Mesodermal cell (in vitro differentiated cells): ENCODE measurements around the gene NPM3. TPM values are rescaled to one million over a fixed set of nuclear protein-coding genes. Genes with fewer than 3 reads are reported as not detected.

Source experiments
- H3K27ac ChIP-seq: 2 replicates; pipeline ENCODE4 v1.7.0; 2013; ENCODE audit warnings: mild to moderate bottlenecking, low read depth, low read length, moderate library complexity; ENCODE audit not compliant: severe bottlenecking
- H3K36me3 ChIP-seq: 2 replicates; pipeline ENCODE4 v1.7.1; 2013; ENCODE audit warnings: mild to moderate bottlenecking, low read length, moderate library complexity; ENCODE audit not compliant: control insufficient read depth, insufficient read depth
- H3K4me1 ChIP-seq: one replicate; pipeline ENCODE4 v1.7.1; 2013; ENCODE audit warnings: mild to moderate bottlenecking, low read length; ENCODE audit not compliant: insufficient read depth, control insufficient read depth, poor library complexity, severe bottlenecking
- H3K4me3 ChIP-seq: 2 replicates; pipeline ENCODE4 v1.7.0; 2013; ENCODE audit warnings: low read length, control low read depth, mild to moderate bottlenecking; ENCODE audit not compliant: insufficient read depth, poor library complexity, severe bottlenecking; ENCODE audit errors: extremely low read depth
- H3K9me3 ChIP-seq: 2 replicates; pipeline ENCODE4 v1.7.1; 2013; ENCODE audit warnings: mild to moderate bottlenecking, low read length, moderate library complexity; ENCODE audit not compliant: control insufficient read depth
- WGBS, 2 experiments: methylation state at CpG; one replicate each; pipeline ENCODE4 v1.1.5; 2013; ENCODE audit warnings: missing lambda C conversion rate in 2 of 2; ENCODE audit not compliant: insufficient coverage in 2 of 2; 5-methylcytosine and 5-hydroxymethylcytosine counted together
- polyA plus RNA-seq, 2 experiments: library from polyadenylated mRNA; stranded (reverse); fragments of 50-300 nt; gene quantifications; one replicate each; pipeline ENCODE4 v1.2.3, GENCODE V29; 2013

The NPM3 gene
- 65.8 TPM for polyA plus RNA-seq (2013, experiment 1 of 2)
- 59.4 TPM for polyA plus RNA-seq (2013, experiment 2 of 2)

DNA sequence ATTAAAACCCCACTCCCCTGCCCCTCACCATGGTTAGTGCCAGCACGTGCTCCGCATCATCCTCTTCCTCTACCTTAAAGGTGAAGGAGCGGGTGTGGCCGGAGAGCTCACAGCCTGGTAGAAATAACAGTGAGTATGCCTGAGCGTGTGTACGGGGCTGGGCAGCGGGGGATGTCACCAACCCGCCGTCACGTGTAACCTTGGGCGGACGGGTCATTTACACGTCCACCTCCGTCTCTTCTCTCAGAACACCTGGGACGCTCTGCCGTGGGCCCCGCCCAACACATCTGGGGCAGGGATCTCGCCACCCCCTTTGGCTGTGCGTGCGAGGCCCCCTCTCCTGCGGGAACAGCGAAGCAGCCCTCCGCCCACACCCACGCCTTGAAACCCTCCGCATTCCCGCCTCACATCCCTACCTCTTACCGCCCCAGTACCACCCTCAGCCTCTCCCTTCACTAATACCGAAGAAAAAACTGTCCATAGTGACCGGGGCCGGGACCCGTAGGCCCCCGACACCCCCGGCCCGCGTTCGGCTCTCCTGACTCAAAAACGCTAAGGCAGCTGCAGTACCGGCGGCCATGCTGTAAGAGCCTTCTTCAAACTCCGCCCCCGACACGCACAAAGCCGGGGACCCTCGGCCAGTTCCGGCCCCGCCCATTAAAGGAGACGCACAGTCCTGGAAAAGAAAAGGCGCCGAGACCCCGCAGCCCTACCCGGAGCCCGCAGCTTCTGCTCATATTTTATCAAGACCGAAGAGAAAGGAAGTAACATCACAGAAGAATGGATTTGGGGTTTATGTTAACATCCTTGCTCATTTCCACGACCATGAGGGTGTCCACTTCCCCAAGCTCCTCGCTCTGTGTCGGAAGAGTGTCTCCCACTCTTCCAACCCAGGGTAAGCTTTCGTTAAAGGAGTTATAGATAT is at the start of gene NPM3:
Gene NPM3 (minus strand): TSS at position 636 of the 925 bp plus-strand sequence. CDS start 56 bp downstream, at position 580.
- peak within 1 kb of the TSS; percentile 71 for H3K4me3 ChIP-seq
- H3K4me1 ChIP-seq = peaks cover 13% of the 10 kb centered on the region
- peaks cover 38% of the 10 kb centered on the region for H3K36me3 ChIP-seq
- H3K27ac ChIP-seq = peak within 1 kb of the TSS; percentile 68
- WGBS, 2 experiments = 0 to 1% methylated on average over 23 to 49 of the region's 57 CpGs
- no peaks in the 10 kb centered on the region for H3K9me3 ChIP-seq

DNA sequence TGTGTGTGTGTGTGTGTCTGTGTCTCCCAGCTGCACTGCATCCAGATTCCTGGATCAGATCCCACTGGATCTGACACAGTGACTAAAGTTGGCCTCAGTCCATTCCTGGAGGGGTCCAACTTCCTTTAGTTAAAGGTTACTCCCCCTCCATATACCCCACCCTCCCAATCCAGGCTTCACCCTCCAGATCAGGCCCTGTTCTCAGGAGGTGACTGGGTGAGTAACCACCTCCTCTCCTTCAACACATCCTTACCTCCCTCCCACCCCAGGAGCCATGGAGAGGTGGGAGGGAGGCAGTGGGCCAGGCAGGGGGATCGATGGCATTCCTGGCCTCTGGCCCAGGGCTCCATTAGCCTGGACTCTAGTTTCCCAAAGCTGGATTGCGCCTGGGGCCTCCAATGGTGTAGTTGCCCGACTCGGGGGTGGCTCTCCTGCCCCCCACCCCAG is 49.1 kb upstream of the NPM3 start:
- 91 to 98% methylated on average over 4 of the region's 4 CpGs for WGBS, 2 experiments

GRCh38 chr10:101831169-101831811 is 48.0 kb upstream of the NPM3 start:
- peak overlapping the region; percentile 32 for H3K4me3 ChIP-seq
- H3K9me3 ChIP-seq = no peaks in the 10 kb centered on the region
- WGBS, 2 experiments = 69 to 90% methylated on average over 2 to 6 of the region's 9 CpGs
- no peaks in the 10 kb centered on the region for H3K36me3 ChIP-seq
- H3K4me1 ChIP-seq = peaks cover 11% of the 10 kb centered on the region
- no peak overlapping the region for H3K27ac ChIP-seq

More for the DNA sequence above, 49.1 kb upstream of the NPM3 start:
- Histone ChIP-seq H3K27ac (no peak overlapping the region), H3K4me3 (no peak overlapping the region), H3K9me3 (no peaks in the 10 kb centered on the region), H3K4me1 (peaks cover 4% of the 10 kb centered on the region), H3K36me3 (no peaks in the 10 kb centered on the region)

DNA sequence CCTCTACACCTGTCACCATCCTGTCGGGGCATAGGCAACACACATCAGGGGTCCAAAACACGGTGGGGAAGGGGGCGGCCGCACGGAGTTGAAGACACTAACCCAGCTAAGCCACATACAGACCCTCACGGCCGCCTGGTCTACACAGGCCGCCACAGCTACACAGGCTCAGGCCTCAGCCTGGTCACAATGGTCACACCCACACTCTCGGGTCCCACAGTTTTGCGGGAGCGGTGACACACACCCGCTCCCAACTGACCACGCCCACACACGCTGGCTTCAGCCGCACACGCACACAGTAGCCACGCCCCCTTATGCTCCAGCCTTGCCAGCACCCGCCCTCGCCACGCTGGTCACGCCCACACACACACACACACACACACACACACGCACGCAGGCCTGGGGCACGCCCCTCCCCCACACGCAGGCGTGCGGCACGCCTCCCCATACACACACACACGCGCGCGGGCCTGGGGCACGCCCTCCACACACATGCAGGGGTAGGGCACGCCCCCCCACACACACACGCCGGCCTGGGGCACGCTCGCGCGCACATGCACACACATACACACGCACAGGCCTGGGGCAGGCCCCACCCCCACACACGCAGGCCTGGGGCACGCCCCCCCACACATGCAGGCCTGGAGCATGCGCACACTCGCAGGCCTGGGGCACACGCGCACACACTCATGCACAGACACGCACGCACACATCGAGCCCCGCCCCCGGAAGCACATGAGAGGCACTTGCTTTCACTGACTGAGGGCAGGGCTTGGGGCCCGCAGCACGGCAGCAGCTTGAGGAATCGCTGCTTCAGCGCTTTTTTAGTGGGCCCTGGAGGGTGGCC is 47.3 kb upstream of the NPM3 start:
- WGBS, 2 experiments = 7 to 14% methylated on average over 24 to 27 of the region's 56 CpGs
- H3K36me3 ChIP-seq = no peaks in the 10 kb centered on the region
- peaks cover 18% of the 10 kb centered on the region for H3K4me1 ChIP-seq
- no peaks in the 10 kb centered on the region for H3K9me3 ChIP-seq
- H3K27ac ChIP-seq = peak overlapping the region; percentile 80
- H3K4me3 ChIP-seq = peak overlapping the region; percentile 32

GRCh38 chr10:101829561-101830315 is 46.5 kb upstream of the NPM3 start:
- Histone ChIP-seq H3K4me1 (peaks cover 24% of the 10 kb centered on the region), H3K4me3 (peak overlapping the region; percentile 32), H3K27ac (no peak overlapping the region), H3K9me3 (no peaks in the 10 kb centered on the region), H3K36me3 (no peaks in the 10 kb centered on the region)
- WGBS, 2 experiments = 26% methylated on average over 12 to 14 of the region's 31 CpGs

- no peaks in the 10 kb centered on the region for H3K9me3 ChIP-seq
- peak overlapping the region; percentile 3 for H3K4me3 ChIP-seq
- no peaks in the 10 kb centered on the region for H3K36me3 ChIP-seq
- WGBS, 2 experiments = 72 to 82% methylated on average over 32 to 34 of the region's 39 CpGs
- H3K27ac ChIP-seq = no peak overlapping the region
- H3K4me1 ChIP-seq = peaks cover 24% of the 10 kb centered on the region
Measured at GRCh38 chr10:101828766-101829551, 45.7 kb upstream of the NPM3 start.

DNA sequence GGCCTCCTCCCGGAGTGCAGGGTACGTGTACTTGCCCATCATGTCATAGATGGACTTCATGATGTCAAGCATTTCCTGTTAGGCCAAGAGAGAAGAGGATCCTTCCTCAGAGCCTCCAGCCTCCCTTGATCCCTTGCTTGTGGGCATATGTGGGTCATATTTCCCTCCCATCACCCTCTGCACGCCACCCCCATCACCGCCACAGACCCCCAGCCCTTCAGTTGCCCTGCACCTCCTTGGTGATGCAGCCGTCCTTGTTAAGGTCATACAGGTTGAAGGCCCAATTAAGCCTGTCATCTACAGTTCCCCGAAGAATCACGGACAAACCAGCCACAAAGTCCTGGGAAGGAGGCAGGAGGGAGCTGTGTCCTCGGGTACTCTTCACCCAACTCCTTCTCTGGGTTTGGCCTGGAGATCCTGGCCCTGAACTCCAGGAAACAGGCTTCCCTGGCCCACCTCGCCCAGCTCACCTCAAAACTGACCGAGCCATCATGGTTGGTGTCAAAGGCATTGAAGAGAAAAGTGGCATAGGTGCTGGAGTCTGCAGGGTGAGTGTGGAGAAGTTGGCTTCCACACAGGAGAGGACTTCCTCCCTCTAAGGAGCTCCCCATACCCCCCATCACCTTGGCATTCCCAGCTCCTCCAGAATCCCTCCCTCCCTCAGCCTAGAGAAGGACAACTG is 44.8 kb upstream of the NPM3 start:
- H3K36me3 ChIP-seq = peaks cover 3% of the 10 kb centered on the region
- H3K4me3 ChIP-seq = no peak overlapping the region
- H3K4me1 ChIP-seq = peaks cover 24% of the 10 kb centered on the region
- no peaks in the 10 kb centered on the region for H3K9me3 ChIP-seq
- H3K27ac ChIP-seq = no peak overlapping the region
- WGBS, 2 experiments = 93 to 100% methylated on average over 3 to 7 of the region's 10 CpGs

DNA sequence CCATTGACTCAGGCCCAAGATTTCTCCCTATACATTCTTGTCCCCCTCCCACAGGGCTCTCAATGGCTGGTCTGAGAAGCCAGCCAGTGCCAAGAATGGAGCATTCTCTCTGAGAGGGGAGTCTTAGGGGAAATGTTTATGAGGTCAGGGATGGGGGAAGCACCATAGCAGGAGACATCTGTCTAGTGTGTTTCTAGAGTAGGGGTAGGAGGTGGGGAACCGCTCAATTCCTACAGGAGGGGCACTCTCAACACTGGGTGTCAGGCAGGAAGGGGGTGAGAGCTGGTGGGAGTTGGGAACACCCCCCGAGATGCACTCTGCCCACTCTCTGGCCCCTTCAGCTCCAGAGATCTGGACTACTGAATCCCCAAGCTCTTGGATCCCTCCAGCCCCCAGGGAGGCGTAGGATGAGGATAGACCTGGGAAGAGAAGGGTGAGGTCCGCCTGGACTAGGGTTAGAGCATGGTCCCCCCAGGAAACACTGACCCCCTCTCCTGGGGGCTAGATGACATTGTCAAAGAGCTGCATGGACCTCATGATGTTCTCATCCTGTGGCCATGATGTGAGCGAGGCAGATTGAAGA is 43.7 kb upstream of the NPM3 start:
- 96 to 100% methylated on average over 1 of the region's 5 CpGs for WGBS, 2 experiments

DNA sequence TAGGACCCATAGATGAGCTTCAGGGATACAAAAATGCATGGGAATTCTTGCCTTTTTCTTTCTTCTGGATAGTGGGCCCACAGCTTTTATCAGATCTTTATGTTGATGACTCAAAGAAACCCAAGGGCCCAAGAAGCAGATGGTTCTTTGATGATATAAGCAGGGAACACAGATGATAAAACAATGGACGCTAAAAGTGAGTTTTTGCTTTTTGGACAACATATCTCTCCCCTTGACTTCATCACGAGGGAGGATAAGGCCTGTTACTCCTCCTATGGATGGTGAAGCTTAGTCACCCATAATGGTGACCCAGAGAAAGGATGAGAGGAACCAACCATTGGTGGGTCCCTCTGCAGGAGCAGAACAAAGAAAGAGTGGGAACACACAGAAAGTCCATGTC is 41.5 kb upstream of the NPM3 start:
- Histone ChIP-seq H3K9me3 (no peaks in the 10 kb centered on the region), H3K36me3 (peaks cover 3% of the 10 kb centered on the region), H3K27ac (no peak overlapping the region), H3K4me3 (no peak overlapping the region), H3K4me1 (peaks cover 20% of the 10 kb centered on the region)
- 83 to 100% methylated on average over 2 of the region's 2 CpGs for WGBS, 2 experiments

More for the DNA sequence above, 43.7 kb upstream of the NPM3 start:
- no peak overlapping the region for H3K4me3 ChIP-seq
- peaks cover 3% of the 10 kb centered on the region for H3K36me3 ChIP-seq
- no peak overlapping the region for H3K27ac ChIP-seq
- no peaks in the 10 kb centered on the region for H3K9me3 ChIP-seq
- peaks cover 24% of the 10 kb centered on the region for H3K4me1 ChIP-seq
